ENCODE results near the gene ACTG1. TPM values are rescaled to one million over a fixed set of nuclear protein-coding genes. Genes with fewer than 3 reads are reported as not detected.

The ACTG1 gene
- total RNA-seq, 3 donors from 2014 or later, result 1,922 to 4,060 (median 3,184) TPM

GRCh38 chr17:81552244-81553017, 39.8 kb upstream of the ACTG1 start, which contains the start of gene FAAP100:
Gene FAAP100 (minus strand): TSS chr17:81552353. CDS start chr17:81552330, 23 bp downstream.
- Histone ChIP-seq H3K36me3 (ENCODE audit: low read depth) (no peaks in the 10 kb centered on the region), H3K4me1 (ENCODE audit: low read depth) (peaks cover 20% of the 10 kb centered on the region), H3K9me3 (no peaks in the 10 kb centered on the region), H3K4me3 (peak within 1 kb of the TSS; percentile 90)
- intact Hi-C loops (cut with DNase I, micrococcal nuclease), result no loop called here
- no peak for TF ChIP-seq CTCF (IDR thresholded peaks at IDR 0.05)
- ATAC-seq, result peak; percentile 88
- peak; percentile 81 to 90 (median 88) for DNase-seq

GRCh38 chr17:81551458-81552243, 39.1 kb upstream of the ACTG1 start:
- Histone ChIP-seq H3K4me3 (peak overlapping the region; percentile 90), H3K9me3 (no peaks in the 10 kb centered on the region), H3K36me3 (ENCODE audit: low read depth) (no peaks in the 10 kb centered on the region), H3K4me1 (ENCODE audit: low read depth) (peaks cover 20% of the 10 kb centered on the region)
- intact Hi-C loops (cut with DNase I, micrococcal nuclease), result no loop called here
- DNase-seq (peak; percentile 46 to 68 (median 57)), ATAC-seq (peak; percentile 14)
- TF ChIP-seq CTCF (IDR thresholded peaks at IDR 0.05), result no peak

DNA sequence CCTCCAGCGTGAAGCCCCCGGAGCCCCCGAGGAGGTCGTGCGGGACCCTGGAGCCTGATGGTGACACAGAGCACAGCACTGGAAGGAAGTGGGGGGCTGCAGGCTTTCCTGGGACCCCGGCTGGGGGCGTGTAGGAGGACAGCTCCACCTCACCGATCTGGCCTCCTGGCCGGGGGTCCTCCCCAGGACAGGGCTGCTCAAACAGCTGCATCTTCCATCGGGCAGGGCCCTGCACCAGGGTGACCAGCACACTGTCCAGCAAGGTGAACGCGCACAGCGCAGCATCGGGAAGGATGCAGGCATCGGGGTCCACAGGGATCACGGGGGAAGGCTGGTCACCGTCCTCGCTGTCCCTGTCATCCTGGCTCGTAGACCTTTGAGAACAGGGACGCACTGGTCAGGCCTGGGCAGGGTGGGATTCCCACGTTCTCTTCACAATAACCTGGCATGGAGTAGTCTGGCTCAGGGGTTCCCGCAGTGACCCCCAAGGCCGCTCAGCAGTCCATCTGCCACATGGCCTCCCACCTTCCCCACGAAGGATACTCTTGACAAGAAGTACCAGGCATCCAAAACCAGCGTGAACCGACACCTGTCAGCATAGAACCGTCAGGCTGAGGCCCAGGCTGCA, 38.3 kb upstream of the ACTG1 start:
- Histone ChIP-seq H3K4me1 (ENCODE audit: low read depth) (peaks cover 20% of the 10 kb centered on the region), H3K9me3 (no peaks in the 10 kb centered on the region), H3K4me3 (no peak overlapping the region), H3K36me3 (ENCODE audit: low read depth) (no peaks in the 10 kb centered on the region)
- peak in 1 of 3 donors; percentile 57 for DNase-seq
- intact Hi-C loops (cut with DNase I, micrococcal nuclease), result no loop called here
- TF ChIP-seq CTCF (IDR thresholded peaks at IDR 0.05), result no peak
- ATAC-seq, result no peak

DNA sequence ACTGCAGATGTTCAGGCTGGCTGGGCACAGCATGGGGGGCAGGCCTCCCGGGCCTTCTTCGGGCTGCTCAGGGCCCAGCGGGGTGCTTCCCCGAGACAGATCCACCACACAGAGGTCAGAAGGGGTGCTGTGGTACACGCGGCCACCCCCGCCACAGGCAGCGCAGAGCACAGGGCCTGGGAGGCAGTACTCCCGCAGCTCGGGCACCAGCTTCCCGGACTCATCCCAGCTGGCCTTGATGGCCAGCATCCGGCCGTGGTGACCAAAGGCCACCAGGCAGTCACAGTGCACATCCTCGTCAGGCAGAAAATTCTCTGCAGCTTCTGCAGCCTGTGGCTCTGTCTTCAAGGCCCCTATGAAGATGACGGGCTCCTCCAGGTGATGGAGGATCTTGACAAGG, 37.7 kb upstream of the ACTG1 start:
- H3K4me3 ChIP-seq, result no peak overlapping the region
- intact Hi-C loops (cut with DNase I, micrococcal nuclease), result no loop called here
- DNase-seq (no peak), ATAC-seq (no peak)
- H3K4me1 ChIP-seq (ENCODE audit: low read depth), result peaks cover 20% of the 10 kb centered on the region
- no peaks in the 10 kb centered on the region for H3K9me3 ChIP-seq
- no peak for TF ChIP-seq CTCF (IDR thresholded peaks at IDR 0.05)
- H3K36me3 ChIP-seq (ENCODE audit: low read depth), result no peaks in the 10 kb centered on the region

- no peak for TF ChIP-seq CTCF (IDR thresholded peaks at IDR 0.05)
- no peak for DNase-seq
- H3K4me1 ChIP-seq (ENCODE audit: low read depth), result peaks cover 20% of the 10 kb centered on the region
- intact Hi-C loops (cut with DNase I, micrococcal nuclease), result no loop called here
- no peak for ATAC-seq
- H3K4me3 ChIP-seq, result no peak overlapping the region
- no peaks in the 10 kb centered on the region for H3K9me3 ChIP-seq
- H3K36me3 ChIP-seq (ENCODE audit: low read depth), result no peaks in the 10 kb centered on the region
Measured at GRCh38 chr17:81549826-81550225, 37.2 kb upstream of the ACTG1 start.
